Type B pancreatic cell (in vitro differentiated cells): ENCODE data around the gene CELF5. TPM values are rescaled to one million over a fixed set of nuclear protein-coding genes. Genes with fewer than 3 reads are reported as not detected.

Experiments
- DNase-seq: peaks from one replicate; pipeline ENCODE4 v3.0.0; 2021; ENCODE audit warnings: mixed read lengths; ENCODE audit not compliant: unreplicated experiment; ENCODE audit errors: extremely low spot score
- H3K27ac Mint-ChIP-seq: 2 replicates; pipeline ENCODE4 v1.8.0; 2021; ENCODE audit warnings: mild to moderate bottlenecking, mixed read lengths
- H3K27me3 Mint-ChIP-seq: 2 replicates; pipeline ENCODE4 v1.8.0; 2021; ENCODE audit warnings: mixed read lengths
- H3K36me3 Mint-ChIP-seq: 2 replicates; pipeline ENCODE4 v1.8.0; 2021; ENCODE audit warnings: mixed read lengths
- H3K4me1 Mint-ChIP-seq: one replicate; pipeline ENCODE4 v1.8.0; 2021; ENCODE audit warnings: mixed read lengths; ENCODE audit not compliant: unreplicated experiment
- H3K4me3 Mint-ChIP-seq: 2 replicates; pipeline ENCODE4 v1.8.0; 2021; ENCODE audit warnings: mild to moderate bottlenecking, mixed read lengths
- H3K9me3 Mint-ChIP-seq: 2 replicates; pipeline ENCODE4 v1.8.0; 2021; ENCODE audit warnings: mixed read lengths
- total RNA-seq: library from RNA; stranded (reverse); gene quantifications from 2 replicates; pipeline ENCODE4 v1.2.1, GENCODE V29; 2021; ENCODE audit warnings: low replicate concordance
- TF ChIP-seq, protein P1 (sequence below): fragments of 200-600 bp; sonication (generic); conservative IDR thresholded peaks from 2 replicates; pipeline ENCODE4 v1.5.0; 2021; ENCODE audit warnings: antibody characterized with exemption, mild to moderate bottlenecking

CELF5 gene
- total RNA-seq, 1 donor from 2014 or later, result 2.6 TPM

DNA sequence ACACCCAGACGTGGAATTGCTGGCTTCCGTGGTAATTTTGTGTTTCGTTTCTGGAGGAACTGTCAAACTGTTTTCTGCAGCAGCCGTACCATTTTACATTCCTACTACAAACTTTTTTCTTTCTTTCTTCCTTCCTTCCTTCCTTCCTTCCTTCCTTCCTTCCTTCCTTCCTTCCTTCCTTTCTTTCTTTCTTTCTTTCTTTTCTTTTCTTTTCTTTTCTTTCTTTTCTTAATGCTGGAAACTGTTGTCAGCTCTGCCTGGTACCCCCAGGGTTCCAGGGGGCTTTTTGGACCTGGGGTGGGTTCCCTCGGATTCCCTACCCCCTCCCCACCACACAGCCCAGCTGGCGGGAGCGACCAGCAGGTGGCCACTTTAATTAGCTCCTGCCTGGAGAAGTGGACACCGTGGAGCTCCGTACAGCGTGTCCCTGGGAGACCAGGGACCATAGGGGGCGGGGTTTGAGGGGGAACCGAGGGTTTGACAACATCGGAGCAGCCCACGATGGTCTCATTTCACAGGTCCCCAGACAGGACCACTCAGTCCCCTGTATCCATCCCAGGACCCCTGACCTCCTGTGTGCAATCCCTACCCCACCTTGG lies 24.4 kb downstream of the CELF5 start:
- peaks cover 4% of the 10 kb centered on the region for H3K27me3 Mint-ChIP-seq
- H3K36me3 Mint-ChIP-seq, result no peaks in the 10 kb centered on the region
- H3K4me3 Mint-ChIP-seq, result no peak overlapping the region

GRCh38 chr19:3249408-3249807 lies 24.9 kb downstream of the CELF5 start:
- no peak overlapping the region for H3K27ac Mint-ChIP-seq
- no peaks in the 10 kb centered on the region for H3K36me3 Mint-ChIP-seq
- peaks cover 8% of the 10 kb centered on the region for H3K27me3 Mint-ChIP-seq

More for the DNA sequence above, 24.4 kb downstream of the CELF5 start:
- TF ChIP-seq, protein P1, sequence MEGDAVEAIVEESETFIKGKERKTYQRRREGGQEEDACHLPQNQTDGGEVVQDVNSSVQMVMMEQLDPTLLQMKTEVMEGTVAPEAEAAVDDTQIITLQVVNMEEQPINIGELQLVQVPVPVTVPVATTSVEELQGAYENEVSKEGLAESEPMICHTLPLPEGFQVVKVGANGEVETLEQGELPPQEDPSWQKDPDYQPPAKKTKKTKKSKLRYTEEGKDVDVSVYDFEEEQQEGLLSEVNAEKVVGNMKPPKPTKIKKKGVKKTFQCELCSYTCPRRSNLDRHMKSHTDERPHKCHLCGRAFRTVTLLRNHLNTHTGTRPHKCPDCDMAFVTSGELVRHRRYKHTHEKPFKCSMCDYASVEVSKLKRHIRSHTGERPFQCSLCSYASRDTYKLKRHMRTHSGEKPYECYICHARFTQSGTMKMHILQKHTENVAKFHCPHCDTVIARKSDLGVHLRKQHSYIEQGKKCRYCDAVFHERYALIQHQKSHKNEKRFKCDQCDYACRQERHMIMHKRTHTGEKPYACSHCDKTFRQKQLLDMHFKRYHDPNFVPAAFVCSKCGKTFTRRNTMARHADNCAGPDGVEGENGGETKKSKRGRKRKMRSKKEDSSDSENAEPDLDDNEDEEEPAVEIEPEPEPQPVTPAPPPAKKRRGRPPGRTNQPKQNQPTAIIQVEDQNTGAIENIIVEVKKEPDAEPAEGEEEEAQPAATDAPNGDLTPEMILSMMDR, result no peak
- Mint-ChIP-seq H3K4me1 (no peaks in the 10 kb centered on the region), H3K27ac (no peak overlapping the region), H3K9me3 (no peaks in the 10 kb centered on the region)
- DNase-seq, result no peak

GRCh38 chr19:3250675-3251074 lies 26.2 kb downstream of the CELF5 start:
- Mint-ChIP-seq H3K27ac (no peak overlapping the region), H3K9me3 (no peaks in the 10 kb centered on the region), H3K4me1 (no peaks in the 10 kb centered on the region), H3K36me3 (no peaks in the 10 kb centered on the region), H3K4me3 (no peak overlapping the region), H3K27me3 (peaks cover 15% of the 10 kb centered on the region)
- DNase-seq, result no peak
- TF ChIP-seq, protein P1, result peak; percentile 57

More at GRCh38 chr19:3249408-3249807, 24.9 kb downstream of the CELF5 start:
- no peaks in the 10 kb centered on the region for H3K4me1 Mint-ChIP-seq
- DNase-seq, result no peak
- H3K9me3 Mint-ChIP-seq, result no peaks in the 10 kb centered on the region
- TF ChIP-seq, protein P1, result no peak
- H3K4me3 Mint-ChIP-seq, result no peak overlapping the region

GRCh38 chr19:3251229-3251628 lies 26.8 kb downstream of the CELF5 start:
- Mint-ChIP-seq H3K4me1 (no peaks in the 10 kb centered on the region), H3K27ac (no peak overlapping the region)

DNA sequence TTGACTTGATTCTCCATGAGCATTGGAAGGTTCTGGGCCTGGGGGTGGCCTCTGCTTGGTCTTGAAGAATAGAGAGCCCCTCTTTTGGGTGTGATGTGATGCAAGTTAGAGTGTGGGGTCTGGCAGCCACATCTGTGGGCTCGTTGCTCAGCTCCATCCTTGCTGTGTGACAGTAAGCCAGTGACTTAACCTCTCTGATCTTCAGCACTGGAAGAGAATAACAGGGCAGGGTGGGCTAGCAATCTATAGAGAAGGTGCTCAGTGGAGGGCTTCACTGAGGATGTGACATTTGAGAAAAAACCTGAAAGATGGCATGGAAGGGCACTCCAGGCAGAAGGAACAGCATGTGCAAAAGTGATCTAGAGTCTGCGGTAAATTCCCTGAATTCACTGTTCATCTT lies 28.2 kb downstream of the CELF5 start:
- no peaks in the 10 kb centered on the region for H3K4me1 Mint-ChIP-seq
- TF ChIP-seq, protein P1, result no peak
- H3K36me3 Mint-ChIP-seq, result no peaks in the 10 kb centered on the region
- no peak for DNase-seq
- no peaks in the 10 kb centered on the region for H3K9me3 Mint-ChIP-seq
- H3K27me3 Mint-ChIP-seq, result peaks cover 17% of the 10 kb centered on the region
- no peak overlapping the region for H3K27ac Mint-ChIP-seq
- H3K4me3 Mint-ChIP-seq, result no peak overlapping the region

More at GRCh38 chr19:3251229-3251628, 26.8 kb downstream of the CELF5 start:
- H3K27me3 Mint-ChIP-seq, result peaks cover 17% of the 10 kb centered on the region
- H3K4me3 Mint-ChIP-seq, result no peak overlapping the region
- no peaks in the 10 kb centered on the region for H3K9me3 Mint-ChIP-seq
- no peaks in the 10 kb centered on the region for H3K36me3 Mint-ChIP-seq
- TF ChIP-seq, protein P1, result no peak
- no peak for DNase-seq
